Heart left ventricle (tissue), 16 donors: ENCODE data around the gene FBXO15. TPM values are rescaled to one million over a fixed set of nuclear protein-coding genes. Genes with fewer than 3 reads are reported as not detected.

Source experiments
- ATAC-seq, 4 donors: fragments of 200-7000 bp; cut with Tn5 transposase; one replicate each; pipeline ENCODE4 v1.9.1; 2020 to 2022; ENCODE audit warnings: moderate library complexity in 4 of 4, mild to moderate bottlenecking in 3 of 4, moderate number of reproducible peaks in 1 of 4
- DNase-seq, 5 donors: peaks; one replicate each; pipeline ENCODE4 v3.0.0-alpha.2; 2020
- H3K27ac ChIP-seq, 12 donors: fragments of 200-600 bp; sonication (generic) in 4 of 12; one replicate each; pipeline versions ENCODE4 v1.5.0 to v1.8.0; 2016 to 2022; ENCODE audit warnings: mild to moderate bottlenecking in 2 of 12
- H3K27me3 ChIP-seq, 9 donors: fragments of 200-600 bp; sonication (generic) in 2 of 9; one replicate each; pipeline versions ENCODE4 v1.5.1 to v1.8.0; 2016 to 2022; ENCODE audit warnings: mild to moderate bottlenecking in 3 of 9
- H3K36me3 ChIP-seq, 9 donors: fragments of 200-600 bp; sonication (generic) in 2 of 9; one replicate each; pipeline versions ENCODE4 v1.5.0 to v1.8.0; 2018 to 2022; ENCODE audit warnings: mild to moderate bottlenecking in 2 of 9
- H3K4me1 ChIP-seq, 12 donors: fragments of 200-600 bp; sonication (generic) in 4 of 12; one replicate each; pipeline versions ENCODE4 v1.5.0 to v1.8.0; 2016 to 2022; ENCODE audit warnings: mild to moderate bottlenecking in 3 of 12
- H3K4me3 ChIP-seq, 12 donors: fragments of 200-600 bp; sonication (generic) in 4 of 12; one replicate each; pipeline versions ENCODE4 v1.5.0 to v1.8.0; 2017 to 2022; ENCODE audit warnings: mild to moderate bottlenecking in 9 of 12, moderate library complexity in 4 of 12
- H3K9me3 ChIP-seq, 12 donors: fragments of 200-600 bp; sonication (generic) in 4 of 12; one replicate each; pipeline versions ENCODE4 v1.5.0 to v1.8.0; 2016 to 2022; ENCODE audit warnings: mild to moderate bottlenecking in 1 of 12
- CTCF ChIP-seq, 12 donors: fragments of 200-600 bp; sonication (generic) in 4 of 12; IDR thresholded peaks; one replicate each; pipeline versions ENCODE4 v1.5.0 to v1.8.0; 2018 to 2022; ENCODE audit warnings: antibody characterized with exemption in 12 of 12, mild to moderate bottlenecking in 5 of 12
- POLR2A ChIP-seq, 2 donors: fragments of 450-650 bp; IDR thresholded peaks; one replicate each; pipeline ENCODE4 v1.6.1; 2017; ENCODE audit warnings: antibody characterized with exemption in 2 of 2, mild to moderate bottlenecking in 2 of 2, moderate library complexity in 2 of 2
- WGBS, 4 donors: extraction: QIAGEN DNeasy Blood & Tissue Kit in 2 of 4; methylation state at CpG; one replicate each; pipeline versions ENCODE4 v1.1.5 to v1.1.7; 2013 to 2018; 5-methylcytosine and 5-hydroxymethylcytosine counted together
- intact Hi-C, 10 donors: fragments of 100-400 bp; cut with DNase I; formaldehyde crosslinking; loops; one replicate each; pipeline versions ENCODE4 v1.11.1 to v1.14.2; 2022
- polyA plus RNA-seq, 2 donors: library from polyadenylated mRNA; stranded (reverse); fragments of 200-250 nt; gene quantifications; one replicate each; pipeline ENCODE4 v1.2.3, GENCODE V29; 2013
- total RNA-seq, 9 donors: library from RNA; depleted of rRNA in 2 of 9; stranded (reverse); fragments of >200 nt in 2 of 9; fragmentation: NEBNext Ultra II Directional in 3 of 9; extraction: Animal tissue kit (Norgen Biotek cat#: 25700) in 3 of 9; gene quantifications; one replicate each; pipeline versions ENCODE4 v1.1.0 to v1.2.4, GENCODE V29; 2016 to 2023
- donor health status: ischemic (EF 13 %, LVEDD 7.1; RV severe dilation, severe dysfunction).
- donor health status: healthy with polysubstance abuse.
- donor health status: DM: no; HTN: yes; CAD: no.
- donor health status: DM: no; HTN: no; CAD: no.
- donor health status: ischemic (EF 25% LVEDD 6.9; RV normal size, moderate dysfunction).
- donor health status: ischemic (EF 25% LVEDD 5.7; RV mildly dilated, moderate dysfunction).
- donor health status: healthy.
- donor health status: DM: yes; HTN: yes; CAD: no.
- donor health status: ischemic (EF 35%, LVEDD 5.7; RV mildly dilated, moderate dysfunction).
- donor health status: nonischemic (EF 11% LVEDD 7.7; RV severe dilation, severe dysfunction).
- donor health status: DM: yes; HTN: yes; CAD: no.
- donor health status: PGD.
- donor health status: ischemic (EF 29% LVEDD 5.4; RV normal size, mild dysfunction).
- donor health status: nonischemic (EF 23%, LVEDD 6.1; RV moderate dilation, normal function).

FBXO15 gene
- total and polyA plus RNA-seq, 11 donors, result 0.10 to 0.84 (median 0.39) TPM; not detected in 3

DNA sequence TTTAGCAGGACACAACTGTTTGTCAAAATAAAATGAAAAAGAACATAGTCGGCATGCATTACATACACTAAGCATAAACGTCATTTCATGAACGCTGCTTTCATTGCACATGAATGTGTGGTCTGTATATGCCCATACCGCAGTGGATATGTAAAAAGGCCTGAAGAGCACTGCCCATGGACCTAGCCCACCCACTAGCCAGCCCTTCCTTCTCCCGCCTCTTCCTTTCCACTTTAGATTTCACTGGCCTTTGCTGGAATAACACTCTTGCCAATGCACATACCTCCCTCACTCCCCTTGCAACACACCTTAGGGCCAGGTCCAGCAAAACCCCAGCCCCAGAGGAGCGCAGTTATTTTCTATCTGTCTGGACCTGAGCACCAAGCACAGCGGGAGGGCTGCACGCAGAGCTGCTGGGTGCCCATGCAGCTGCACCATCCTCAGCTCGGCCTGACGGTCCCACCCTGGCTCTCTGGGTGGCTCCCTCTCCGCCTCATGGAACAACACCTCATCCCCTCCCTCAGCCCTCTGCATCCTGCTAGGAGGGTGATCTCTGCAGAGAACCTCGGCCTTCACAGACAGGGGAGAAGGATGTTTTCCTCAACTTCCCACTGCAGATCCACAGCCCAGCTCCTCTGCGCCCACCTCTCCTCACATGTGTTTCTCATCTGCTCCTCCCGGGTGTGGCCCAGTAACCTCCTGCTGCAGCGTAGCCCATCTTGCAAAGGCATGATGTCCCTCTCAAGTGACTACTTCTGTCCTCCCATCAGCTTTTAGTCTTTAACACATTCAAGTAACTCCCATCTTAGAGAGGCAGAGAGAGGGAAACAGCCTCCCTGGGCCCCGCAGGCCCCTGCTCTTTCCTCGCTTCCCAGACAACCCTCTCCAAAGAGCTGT, 72.7 kb downstream of the FBXO15 start:
- H3K27ac ChIP-seq, result no peak overlapping the region
- WGBS, 4 donors, result 89 to 94% (median 92%) methylated on average over 17 of the region's 17 CpGs
- TF ChIP-seq CTCF (IDR thresholded peaks at IDR 0.05) (no peak), POLR2A (IDR thresholded peaks at IDR 0.05) (no peak)
- no peaks in the 10 kb centered on the region for H3K27me3 ChIP-seq
- intact Hi-C loops, result no loop called here
- DNase-seq, result no peak
- H3K4me1 ChIP-seq, result no peaks in the 10 kb centered on the region
- no peak for ATAC-seq
- no peak overlapping the region for H3K4me3 ChIP-seq
- H3K36me3 ChIP-seq, result no peaks in the 10 kb centered on the region
- no peaks in the 10 kb centered on the region for H3K9me3 ChIP-seq

- Histone ChIP-seq H3K4me3 (no peak overlapping the region), H3K36me3 (no peaks in the 10 kb centered on the region), H3K9me3 (no peaks in the 10 kb centered on the region), H3K27me3 (no peaks in the 10 kb centered on the region), H3K4me1 (no peaks in the 10 kb centered on the region), H3K27ac (no peak overlapping the region)
- no peak for TF ChIP-seq CTCF (IDR thresholded peaks at IDR 0.05)
- TF ChIP-seq POLR2A (IDR thresholded peaks at IDR 0.05), result no peak
- intact Hi-C loops, result no loop called here
- 77 to 82% (median 79%) methylated on average over 10 of the region's 10 CpGs for WGBS, 4 donors
- no peak for ATAC-seq
- DNase-seq, result no peak
Observed at GRCh38 chr18:74073957-74074667, 73.5 kb downstream of the FBXO15 start.

GRCh38 chr18:74069178-74070050, 78.2 kb downstream of the FBXO15 start:
- Histone ChIP-seq H3K27ac (no peak overlapping the region), H3K9me3 (no peaks in the 10 kb centered on the region), H3K27me3 (peaks cover 0 to 5% (median 0%) of the 10 kb centered on the region in 9 donors), H3K4me1 (no peaks in the 10 kb centered on the region), H3K4me3 (no peak overlapping the region), H3K36me3 (no peaks in the 10 kb centered on the region)
- TF ChIP-seq CTCF (IDR thresholded peaks at IDR 0.05) (no peak), POLR2A (IDR thresholded peaks at IDR 0.05) (no peak)
- 79 to 85% (median 79%) methylated on average over 13 of the region's 13 CpGs for WGBS, 4 donors
- ATAC-seq (no peak), DNase-seq (no peak)
- intact Hi-C loops, result no loop called here
